ENCODE measurements around the gene MRPL32.
"Not testable (repeated sequence)": the region's sequence is repeated elsewhere in the genome, so short reads cannot be mapped to it uniquely, and the experiment has no call there.

MRPL32 gene

GRCh38 chr7:42931834-42932651, at the start of gene MRPL32, which contains the start of gene PSMA2:
TSS of gene MRPL32 (plus strand) at chr7:42932376. CDS start at chr7:42932387, 11 bp downstream.
TSS of gene PSMA2 (minus strand) at chr7:42932174. CDS start at chr7:42932158, 16 bp downstream.
- peak; percentile 95 for DNase-seq

GRCh38 chr7:42883950-42884349, 48.2 kb upstream of the MRPL32 start:
- DNase-seq: no peak

DNA sequence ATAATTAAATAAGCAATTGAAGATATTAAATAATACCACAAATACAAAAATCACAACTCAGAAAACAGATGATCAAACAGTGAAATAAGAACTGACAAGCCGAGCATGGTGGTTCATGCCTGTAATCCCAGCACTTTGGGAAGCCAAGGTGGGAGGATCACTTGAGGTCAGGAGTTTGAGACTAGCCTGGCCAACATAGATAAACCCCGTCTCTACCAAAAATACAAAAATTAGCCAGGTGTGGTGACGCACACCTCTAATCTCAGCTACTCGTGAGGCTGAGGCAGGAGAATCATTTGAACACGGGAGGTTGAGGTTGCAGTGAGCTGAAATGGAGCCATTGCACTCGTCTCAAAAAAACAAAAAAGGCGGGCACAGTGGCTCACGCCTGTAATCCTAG, 47.0 kb upstream of the MRPL32 start:
- not testable (repeated sequence) for DNase-seq

DNA sequence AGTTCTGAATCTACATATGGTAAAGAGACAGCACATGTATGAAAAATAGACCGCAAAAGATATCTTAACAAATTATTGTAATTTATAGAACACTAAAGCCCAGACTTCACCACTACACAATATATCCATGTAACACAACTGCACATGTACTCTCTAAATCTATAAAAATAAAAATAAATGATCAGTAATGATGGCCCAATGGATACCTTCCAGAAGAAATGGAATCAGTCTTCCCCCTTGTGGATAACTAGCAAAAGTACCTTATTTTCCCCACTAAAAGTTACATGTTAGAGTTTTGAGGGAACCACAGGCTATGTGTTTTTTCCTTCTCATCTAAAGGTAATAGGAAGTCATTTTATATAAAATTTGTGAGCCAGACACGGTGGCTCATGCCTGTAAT, 46.0 kb upstream of the MRPL32 start:
- DNase-seq: no peak

DNA sequence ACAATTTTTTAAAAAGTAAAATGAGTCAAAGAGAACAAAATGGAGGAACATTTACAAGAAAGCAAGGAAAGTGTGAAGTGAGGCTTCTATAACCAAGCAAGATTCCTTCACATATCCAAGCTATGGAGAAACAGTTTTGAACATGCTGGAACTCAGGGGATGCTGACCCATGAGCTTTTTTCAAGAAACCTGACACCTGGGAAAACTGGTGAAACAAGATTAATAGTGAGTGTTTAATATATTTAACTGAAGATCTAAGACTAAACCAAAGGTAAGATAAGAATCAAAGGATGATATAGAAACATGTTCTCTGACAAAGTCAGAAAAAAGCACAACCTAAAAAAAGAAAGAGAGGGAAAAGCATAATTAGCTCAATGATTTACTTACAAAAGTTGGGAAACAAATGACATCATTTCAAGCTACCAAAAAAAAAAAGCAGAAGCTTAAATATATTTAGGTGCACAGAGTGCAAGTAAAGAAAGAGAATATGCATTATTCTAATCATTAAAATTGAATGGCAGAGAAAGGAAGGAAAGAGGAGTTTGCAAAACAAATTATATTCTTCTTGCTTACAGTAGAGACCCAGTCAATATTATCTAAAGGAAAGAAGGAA, 45.2 kb upstream of the MRPL32 start:
- DNase-seq: no peak

- no peak for DNase-seq
These were observed 38.6 kb upstream of the MRPL32 start for GRCh38 chr7:42893346-42894240.

GRCh38 chr7:42900842-42901241, 31.3 kb upstream of the MRPL32 start:
- no peak for DNase-seq

DNA sequence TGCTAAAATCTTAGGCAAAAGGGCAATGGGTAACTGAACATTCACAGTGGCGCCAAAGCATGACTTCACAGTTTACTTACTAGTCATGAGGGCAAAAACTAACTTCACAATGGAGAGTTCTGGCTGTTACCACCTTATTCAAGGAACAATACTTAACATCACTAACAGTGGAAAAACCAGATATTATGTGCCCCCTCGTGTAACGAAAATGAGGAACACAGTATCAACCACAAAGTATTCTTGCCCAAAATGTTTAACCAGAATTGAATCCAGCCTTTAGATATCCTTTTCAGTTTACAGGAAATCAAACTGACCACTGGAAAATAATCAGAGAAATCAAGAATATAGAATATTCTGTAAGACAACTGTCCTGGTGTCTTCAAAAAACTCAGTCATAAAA, 29.8 kb upstream of the MRPL32 start:
- DNase-seq: no peak

DNA sequence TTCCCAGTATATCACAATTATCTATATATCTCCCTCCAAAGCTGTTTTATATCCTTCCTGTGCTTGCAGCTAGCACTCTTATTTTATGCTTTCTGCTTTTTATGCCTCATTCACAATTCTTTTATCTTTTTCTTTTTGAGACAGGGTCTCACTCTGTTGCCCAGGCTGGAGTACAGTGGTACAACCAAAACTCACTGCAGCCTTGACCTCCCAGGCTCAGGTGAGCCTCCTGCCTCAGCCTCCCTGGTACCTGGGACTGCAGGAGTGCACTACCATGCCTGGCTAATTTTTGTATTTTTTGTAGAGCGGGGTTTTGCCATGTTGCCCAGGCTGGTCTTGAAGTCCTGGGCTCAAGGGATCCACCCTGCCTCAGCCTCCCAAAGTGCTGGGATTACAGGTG, 26.0 kb upstream of the MRPL32 start:
- no peak for DNase-seq

DNA sequence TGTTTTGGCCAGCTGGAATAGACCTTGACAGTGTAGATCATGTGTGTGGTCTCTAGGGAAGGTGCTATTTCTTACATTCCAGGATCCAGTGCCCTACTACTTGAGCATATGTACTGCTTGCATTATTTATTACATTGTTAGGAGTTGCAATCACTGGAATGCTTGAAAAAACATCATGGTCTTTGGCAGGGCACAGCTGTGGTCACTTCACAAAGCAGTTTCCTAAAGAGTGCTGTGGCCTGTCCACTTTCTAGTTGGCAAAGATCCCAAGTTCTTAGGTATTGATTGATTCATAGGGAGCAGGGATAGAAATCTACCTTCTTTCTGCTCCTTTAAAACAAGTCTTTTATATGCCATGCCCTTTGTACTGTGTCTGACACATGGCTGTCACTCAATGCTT, 24.9 kb upstream of the MRPL32 start:
- DNase-seq: no peak

- no peak for DNase-seq
These were observed 21.9 kb upstream of the MRPL32 start for GRCh38 chr7:42910306-42910705.

DNA sequence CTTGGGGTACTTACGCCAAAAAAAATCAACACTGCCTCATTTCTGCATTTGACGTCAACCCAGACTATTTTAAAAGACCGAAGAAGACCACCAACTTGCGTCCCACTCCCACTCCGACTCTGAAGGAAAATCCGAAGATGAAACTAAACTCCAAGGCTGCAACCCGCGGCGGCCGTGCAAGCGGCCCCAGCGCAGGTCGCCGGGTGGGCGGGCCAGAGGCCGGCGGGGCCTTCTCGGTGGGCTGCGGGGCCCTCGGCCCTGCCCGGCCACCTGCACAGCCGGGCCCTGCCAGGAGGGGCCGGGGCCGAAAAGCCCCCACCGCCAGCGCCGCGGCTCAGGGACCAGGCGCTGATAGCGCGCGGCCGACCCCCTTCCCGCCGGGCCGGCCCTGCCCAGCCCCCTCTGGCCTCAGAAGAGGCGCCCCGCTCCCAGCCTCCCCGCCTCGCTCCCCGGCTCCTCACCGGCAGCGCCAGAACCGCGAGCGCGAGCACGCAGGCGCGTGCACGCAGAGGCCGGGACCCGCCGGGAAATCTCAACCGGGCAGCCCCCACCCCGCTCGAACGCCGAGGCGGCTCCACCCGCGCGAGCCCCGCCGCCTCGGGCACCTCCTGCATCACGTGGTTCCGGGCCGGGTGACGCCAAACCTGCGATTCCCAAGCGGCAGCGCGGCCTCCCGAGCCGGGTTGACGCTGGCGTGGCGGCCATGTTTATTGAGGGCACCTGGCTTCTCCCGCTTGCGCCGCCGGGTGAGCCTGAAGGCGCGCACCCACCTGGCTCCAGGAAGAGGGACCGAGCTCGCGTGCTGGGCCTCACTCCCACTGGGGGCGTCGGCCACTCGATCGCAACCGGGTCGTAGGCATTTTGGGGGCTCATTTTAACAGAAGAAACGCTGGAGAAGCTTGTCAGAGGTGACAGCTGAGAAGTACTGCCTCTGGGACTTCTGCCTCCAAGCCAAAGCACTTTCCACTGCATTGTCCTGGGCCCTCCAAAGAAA, 20.4 kb upstream of the MRPL32 start, which contains the start of gene C7orf25:
Gene C7orf25, minus strand, starts transcription at position 617 of the 994 bp plus-strand sequence. CDS start 1,170 bp downstream, outside the sequence.
- peak; percentile 97 for DNase-seq

DNA sequence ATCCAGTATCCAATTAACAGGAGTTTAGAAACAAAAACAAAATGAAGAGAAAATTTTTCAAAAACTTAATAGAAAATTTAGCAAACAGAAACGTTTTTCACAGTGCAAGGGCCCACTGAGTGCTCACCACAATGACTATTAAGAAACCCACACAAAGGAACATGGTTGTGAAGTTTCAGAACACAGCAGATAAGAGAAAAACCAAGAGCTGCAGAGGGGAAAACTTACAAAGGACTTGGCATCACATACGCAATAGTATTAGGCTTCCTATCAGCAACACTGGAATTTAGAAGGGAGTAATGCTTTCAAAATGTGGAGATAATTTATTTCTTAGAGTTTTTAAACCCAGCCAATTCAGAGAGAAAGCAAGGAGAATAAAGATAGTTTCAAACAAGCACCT, 18.6 kb upstream of the MRPL32 start:
- no peak for DNase-seq

DNA sequence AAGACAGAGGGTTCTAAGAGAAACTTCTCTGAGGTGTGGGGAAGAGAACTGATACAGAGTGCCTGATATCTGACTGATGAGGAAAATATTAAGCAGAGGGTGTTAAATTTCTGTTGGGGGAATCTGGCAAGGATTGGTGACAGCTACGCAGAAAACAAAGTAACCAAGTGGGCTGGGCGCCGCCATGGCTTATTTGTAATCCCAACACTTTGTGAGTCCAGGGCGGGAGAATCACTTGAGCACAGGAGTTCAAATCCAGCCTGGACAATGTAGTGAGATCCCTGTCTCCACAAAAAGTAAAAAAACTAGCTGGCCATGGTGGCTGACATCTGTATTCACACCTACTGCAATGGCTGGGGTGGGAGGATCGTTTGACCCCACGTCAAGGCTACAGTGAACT, 18.2 kb upstream of the MRPL32 start:
- no peak for DNase-seq

DNA sequence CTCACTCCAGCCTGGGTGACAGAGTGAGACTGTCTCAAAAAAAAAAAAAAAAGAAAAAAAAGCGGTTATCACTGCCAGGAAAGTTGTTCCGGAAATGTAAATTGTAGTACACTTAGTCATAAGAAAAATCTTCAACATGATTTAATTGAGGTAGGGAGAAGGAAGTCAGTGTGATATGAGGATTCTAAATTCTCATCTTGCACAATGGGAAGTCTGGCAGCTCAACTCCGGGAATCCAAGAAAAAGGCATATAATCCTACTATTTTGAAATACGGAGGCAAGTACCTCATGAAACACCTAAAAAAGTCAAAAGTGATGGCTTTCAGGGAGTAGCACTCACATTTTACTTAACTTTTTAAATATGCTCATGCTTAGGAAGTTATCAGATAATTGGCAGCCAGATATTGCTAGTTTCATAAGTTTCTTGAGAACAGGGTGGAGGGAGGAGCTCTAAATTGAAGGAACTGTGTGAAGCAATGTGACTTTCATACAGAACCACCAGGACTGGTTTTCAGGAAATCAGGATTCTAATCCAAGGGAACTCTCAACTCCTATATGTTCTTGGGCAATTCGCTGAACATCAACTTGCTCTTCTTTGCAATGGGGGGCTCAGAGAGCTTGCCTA, 17.6 kb upstream of the MRPL32 start:
- DNase-seq: no peak

- no peak for DNase-seq
These were observed 16.8 kb upstream of the MRPL32 start for GRCh38 chr7:42915356-42915755.

GRCh38 chr7:42922017-42922753, 10.0 kb upstream of the MRPL32 start:
- no peak for DNase-seq

- DNase-seq: no peak
These were observed 7.8 kb upstream of the MRPL32 start for GRCh38 chr7:42924223-42924838.

DNA sequence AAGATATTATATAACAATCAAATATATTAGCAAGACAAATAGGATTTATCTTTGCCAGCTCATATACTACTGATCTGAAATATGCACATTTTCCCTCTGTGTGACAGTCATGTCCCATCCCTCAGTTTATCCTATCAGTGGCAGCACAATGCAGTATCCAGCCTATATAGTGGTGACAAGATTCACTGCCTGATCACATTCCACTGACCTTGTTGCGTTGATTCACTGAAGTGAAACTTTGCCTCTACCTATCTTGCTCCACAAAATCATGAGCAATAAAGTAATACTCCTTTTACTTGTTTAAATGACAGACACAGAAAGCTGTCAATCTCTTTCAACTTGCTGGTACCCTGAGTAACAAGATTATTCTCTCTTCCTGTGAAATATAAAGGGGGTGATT, 6.5 kb upstream of the MRPL32 start:
- DNase-seq: no peak

GRCh38 chr7:42926204-42926603, 6.0 kb upstream of the MRPL32 start:
- DNase-seq: no peak
